GM10847 (cell line): Measurements from ENCODE around the gene THEM4.

ENCODE experiments used
- POLR2A ChIP-seq: IDR thresholded peaks from 2 replicates; pipeline ENCODE4 v1.6.1; 2011; ENCODE audit not compliant: insufficient read length; ENCODE audit errors: extremely low read depth

THEM4 gene

DNA sequence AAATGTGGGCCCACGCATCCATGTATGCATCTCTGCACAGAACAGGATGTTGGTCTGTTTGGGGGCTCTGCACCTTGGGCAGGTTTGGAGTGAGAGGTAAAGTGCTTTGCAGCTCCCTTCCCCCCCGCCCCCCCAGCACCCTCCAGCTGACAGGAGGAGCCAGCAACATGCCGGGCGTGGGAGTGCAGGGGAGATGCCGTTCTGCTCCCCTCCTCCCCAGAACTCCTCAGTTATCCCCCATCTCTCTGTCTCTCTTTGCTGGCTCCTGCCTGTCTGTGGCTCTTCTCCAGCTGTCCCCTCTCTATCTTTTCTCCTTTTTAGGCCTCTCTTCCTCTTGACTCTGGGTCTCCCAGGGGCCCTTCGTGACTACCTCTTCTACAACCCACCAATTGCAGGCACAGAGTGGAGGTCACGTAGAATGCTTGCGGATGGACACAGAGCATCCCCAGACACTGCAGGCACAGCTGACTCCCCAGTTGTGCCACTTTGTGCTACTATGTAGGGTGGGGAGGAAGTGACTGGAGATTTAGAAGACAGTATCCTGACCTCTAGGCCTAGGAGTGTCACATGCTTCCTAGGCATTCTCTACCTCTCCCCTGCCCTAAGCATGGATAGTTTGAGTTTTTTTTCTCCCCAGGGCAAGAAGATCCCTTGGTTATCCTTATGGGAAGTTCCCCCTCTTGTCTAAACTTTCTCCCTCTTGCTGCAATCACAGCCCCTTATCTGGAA is 76.0 kb downstream of the THEM4 start:
- no peak for TF ChIP-seq POLR2A

DNA sequence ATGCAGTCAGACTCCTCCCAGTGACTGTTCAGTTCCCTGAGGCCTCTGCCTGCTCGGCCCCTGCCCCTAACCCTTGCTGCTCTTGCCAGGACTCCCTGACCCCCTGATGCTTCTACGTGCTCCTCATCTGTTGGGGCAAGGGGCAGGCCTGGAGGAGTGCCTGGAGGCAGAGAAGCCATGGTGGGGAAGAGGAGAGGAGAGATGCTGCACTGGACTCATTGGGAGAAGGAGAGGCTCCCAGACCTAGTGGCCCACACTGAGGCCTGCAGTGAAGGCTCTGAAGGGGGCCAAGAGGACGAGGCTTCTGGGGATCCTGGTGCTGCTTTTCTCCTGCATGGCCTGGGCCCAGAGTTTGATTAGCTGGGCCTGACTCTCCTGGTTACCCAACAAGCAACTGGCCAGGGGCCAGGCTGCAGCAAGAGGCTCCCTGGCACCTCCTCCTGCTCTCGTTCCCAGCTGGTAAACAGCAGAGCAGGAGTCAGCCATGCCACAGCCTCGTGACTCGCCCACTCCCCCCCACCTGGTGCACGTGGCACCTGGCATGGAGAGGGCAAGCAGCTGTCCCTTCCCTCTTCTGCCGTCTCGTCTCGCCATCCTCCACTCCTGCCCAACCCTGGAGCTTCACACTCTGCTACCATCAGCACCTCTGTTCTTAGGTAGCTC is 76.9 kb downstream of the THEM4 start:
- TF ChIP-seq POLR2A: no peak

DNA sequence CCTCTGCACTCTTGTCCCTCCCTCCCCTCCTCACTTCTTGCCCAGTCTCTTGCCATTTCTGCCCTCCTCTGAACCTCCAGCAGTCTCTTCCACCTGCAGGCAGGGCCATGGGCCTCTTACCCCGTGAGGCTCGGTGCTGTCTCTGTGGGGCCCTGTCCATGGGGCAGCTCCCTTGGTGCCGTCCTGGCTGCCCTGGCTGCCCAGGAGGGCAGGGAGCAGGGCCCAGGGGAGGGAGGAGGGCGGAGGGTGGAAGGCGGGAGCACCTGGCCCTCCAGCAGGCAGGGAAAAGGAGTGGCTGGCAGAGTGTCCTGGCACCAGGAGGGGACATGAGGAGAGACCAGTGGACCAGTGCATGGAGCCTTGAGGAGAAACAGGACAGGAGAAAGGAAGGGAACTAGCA is 77.7 kb downstream of the THEM4 start, which contains the start of gene RORC:
TSS of gene RORC (minus strand) at position 198 of the 400 bp plus-strand sequence. CDS start at position 160, 38 bp downstream.
- TF ChIP-seq POLR2A: no peak

DNA sequence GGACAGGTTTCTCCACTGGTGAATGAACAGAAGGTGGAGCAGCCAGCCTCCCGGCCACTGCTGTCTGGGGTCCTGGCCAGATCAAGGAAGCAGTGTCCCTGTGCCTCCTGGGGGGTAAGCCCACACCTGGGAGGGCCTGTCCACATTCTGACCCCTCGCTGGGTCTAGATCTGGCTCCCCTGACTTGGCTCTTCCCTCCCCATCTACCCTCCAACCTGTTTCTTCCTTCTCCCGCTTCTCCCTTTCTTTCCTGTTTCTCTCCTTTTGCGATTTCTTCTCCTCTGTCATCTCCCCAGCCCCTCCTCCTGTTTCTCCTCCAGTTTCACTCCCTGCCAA is 78.1 kb downstream of the THEM4 start:
- no peak for TF ChIP-seq POLR2A

DNA sequence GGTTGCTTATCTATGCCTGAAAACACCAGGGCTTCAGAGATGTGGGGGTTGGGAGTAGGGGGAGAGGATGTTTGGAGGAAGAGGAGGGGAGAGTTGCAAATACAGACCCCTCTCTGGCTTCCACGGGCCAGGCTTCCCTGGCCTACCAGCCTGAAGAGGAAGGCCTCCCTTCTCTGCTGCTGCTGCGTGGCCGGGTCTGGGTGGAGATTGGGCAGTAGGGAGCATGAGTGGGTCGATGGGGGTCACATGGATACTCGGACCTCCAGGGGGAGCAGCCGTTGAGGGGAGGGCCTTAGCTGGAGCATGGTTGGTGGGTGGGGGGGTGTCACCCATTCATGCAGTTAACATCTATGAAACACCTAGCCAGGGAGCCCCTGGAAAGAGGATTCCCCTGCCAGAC is 79.3 kb downstream of the THEM4 start:
- no peak for TF ChIP-seq POLR2A

DNA sequence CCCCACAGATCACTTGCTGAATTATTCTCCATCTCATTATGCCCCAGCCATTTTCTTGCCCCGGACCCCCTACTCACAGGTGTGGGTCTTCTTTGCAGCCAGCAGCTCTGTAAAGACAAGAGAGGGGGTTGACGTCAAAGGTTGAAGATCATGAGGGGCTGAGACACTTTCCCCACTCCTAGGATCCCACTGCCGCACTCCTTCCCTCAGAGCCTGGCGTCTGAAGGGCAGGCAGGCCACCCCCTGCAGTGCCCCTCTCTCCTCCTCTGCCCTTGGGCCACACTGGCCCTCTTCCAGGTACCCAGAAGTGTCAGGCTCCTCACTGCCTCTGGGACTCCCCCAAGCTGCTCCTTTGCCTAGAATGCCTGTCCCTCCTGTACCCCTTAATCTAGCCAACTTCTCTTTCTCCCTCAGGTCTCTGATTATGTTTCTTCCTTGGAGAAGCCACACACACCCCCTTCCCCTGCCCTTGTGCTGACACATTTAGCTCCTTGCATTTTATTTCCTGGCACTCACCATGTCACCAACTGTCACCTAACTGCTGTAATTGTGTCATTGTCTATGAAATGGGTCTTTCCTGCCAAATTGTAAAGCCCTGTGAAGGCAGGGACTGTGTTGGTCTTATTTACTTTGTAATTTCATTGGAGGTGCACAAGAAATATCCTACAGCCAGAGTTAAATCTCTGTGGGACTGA is 79.8 kb downstream of the THEM4 start:
- TF ChIP-seq POLR2A: no peak

DNA sequence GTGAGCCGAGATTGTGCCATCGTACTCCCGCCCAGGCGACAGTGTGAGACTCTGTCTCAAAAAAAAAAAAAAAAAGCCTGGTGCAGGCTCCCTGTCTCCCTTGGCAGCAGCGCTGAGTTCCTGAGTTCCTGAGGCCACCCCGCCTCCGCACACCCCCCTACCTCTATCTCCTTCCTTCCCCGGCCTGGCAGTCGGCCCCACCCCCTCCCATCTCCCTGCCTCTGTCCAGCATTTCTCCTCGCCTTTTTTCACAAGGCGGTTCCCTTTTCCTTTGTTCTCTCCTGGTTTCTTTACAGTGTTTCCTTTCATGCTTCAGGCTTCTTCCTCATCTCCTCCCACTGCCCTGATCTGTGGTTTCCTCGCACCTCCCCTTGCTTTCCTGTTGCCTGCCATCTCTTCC is 80.4 kb downstream of the THEM4 start:
- no peak for TF ChIP-seq POLR2A

DNA sequence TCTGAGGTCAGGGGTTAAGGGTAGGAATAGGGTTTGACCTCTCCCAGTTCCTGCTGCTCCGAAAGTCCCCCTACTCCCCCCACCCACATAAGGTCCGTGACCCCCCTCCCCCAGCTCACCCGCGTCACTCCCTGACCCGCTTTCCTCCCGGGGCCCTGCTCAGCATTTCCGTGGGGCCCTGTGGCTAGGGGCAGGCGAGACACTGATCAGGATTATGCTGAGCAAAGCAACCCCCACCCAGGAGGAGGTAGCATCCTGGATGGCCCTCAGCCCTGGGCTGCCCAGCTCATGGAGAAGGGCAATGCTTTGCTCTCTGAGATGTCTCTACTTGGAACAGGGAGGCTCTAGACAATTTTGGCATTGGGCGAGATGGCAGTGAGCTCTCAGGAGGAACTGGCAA is 81.5 kb downstream of the THEM4 start:
- no peak for TF ChIP-seq POLR2A

DNA sequence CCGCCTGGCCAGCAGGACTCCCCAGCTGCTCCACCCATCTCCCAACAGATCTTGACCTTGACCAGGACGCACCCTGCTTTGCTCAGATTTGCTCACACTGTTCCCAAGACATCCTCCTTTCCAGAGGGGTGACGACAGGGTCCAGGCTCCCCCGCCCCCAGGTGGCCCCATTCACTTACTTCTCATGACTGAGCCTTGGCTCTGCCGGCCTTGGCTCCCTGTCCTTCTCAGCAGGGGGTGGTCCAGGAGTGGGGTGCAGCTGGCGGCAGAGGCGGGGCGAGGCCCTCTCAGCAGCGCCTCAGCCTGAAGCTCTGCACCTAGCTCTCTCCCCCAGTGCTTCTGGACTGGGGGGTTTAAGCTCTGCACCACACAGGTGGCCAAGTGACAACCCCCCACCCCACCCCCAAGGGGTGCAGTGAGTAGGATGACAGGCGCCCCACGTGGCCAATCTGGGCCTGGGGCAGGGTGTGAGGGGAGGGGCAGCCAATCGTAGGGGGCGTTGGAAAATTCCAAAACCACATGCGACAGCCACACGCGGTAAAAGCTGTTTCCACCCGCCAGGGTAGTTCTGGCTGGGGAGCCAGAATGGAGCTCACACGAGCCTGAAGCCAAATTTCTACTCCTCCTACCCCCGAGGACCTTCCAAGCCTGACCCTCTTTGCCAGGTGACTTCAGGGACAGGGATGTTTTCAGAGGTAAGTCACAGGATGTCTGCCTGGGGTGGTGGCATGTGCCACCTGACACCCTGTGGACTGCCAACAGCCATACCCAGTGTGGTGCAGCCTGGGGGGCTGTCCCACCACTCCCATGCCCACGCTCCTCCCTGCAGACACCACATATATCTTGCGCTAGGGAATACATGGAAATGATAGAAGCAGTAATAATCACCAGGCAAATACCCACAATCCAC is 83.3 kb downstream of the THEM4 start:
- TF ChIP-seq POLR2A: no peak

DNA sequence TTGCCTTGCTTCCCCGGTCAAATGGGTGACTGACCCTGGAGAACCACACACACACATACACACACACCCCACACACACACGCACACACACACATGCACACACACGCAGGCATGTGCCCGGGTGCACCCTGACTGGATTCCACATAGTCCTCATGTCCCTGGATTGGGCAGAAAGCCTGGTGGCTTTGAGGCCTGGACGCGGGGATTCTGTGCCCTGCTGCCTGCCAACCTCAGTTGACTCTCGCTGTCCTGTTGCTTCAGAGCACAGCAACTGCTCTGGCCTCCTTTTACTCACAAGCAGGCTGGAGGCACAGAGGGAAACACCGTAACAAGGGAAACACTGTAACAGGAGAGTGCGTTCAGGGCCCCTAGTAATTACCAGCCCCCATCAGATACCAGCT is 84.1 kb downstream of the THEM4 start:
- no peak for TF ChIP-seq POLR2A
